HepG2 (cell line): ENCODE measurements around the gene ST14. TPM values are rescaled to one million over a fixed set of nuclear protein-coding genes. Genes with fewer than 3 reads are reported as not detected.

Experiments used
- ATAC-seq: fragments of 200-7000 bp; cut with Tn5 transposase; 3 replicates; pipeline ENCODE4 v1.9.1; 2020; ENCODE audit warnings: mild to moderate bottlenecking, moderate library complexity
- BruUV-seq: library from RNA; stranded (reverse); fragments of 400-500 nt; replicated peaks from 2 replicates; lab custom pipeline; 2021; lab: Mats Ljungman, UMichigan
- CTCF ChIA-PET: fragments of 300-600 bp; formaldehyde crosslinking; extraction: SDS; loops from one replicate; lab custom pipeline; 2021; ENCODE audit warnings: low total read pairs, inconsistent platforms, low intra/inter-chr PET ratio; lab: Yijun Ruan, JAX
- POLR2A ChIA-PET: fragments of 350-600 bp; sonication (Branson Sonifier 250); formaldehyde crosslinking; loops from one replicate; lab custom pipeline; 2020; ENCODE audit warnings: antibody characterized with exemption, inconsistent platforms; lab: Yijun Ruan, JAX
- DNase-seq: peaks from one replicate; pipeline ENCODE4 v3.0.0-alpha.2; 2015; ENCODE audit warnings: low spot score
- FAIRE-seq: peaks from 3 replicates; lab custom pipeline; 2011; peaks lifted over from hg19 to GRCh38; lab: Jason Lieb, UNC
- H2AFZ ChIP-seq: one replicate; pipeline ENCODE4 v1.6.1; 2011; ENCODE audit warnings: low read length, inconsistent platforms
- H3K27ac ChIP-seq: fragments of 300-600 bp; 3 replicates; pipeline ENCODE4 v1.8.0; 2011; ENCODE audit warnings: mixed run types, mild to moderate bottlenecking, mixed read lengths, low read length, inconsistent platforms; ENCODE audit not compliant: insufficient read depth; ENCODE audit errors: extremely low read length
- H3K27me3 ChIP-seq, 2 experiments: fragments of 200-600 bp in 1 of 2; 2 replicates in 1 of 2; 3 replicates in 1 of 2; pipeline versions ENCODE4 v1.6.0 to v1.8.0; 2011; ENCODE audit warnings: low read length in 2 of 2, mild to moderate bottlenecking in 2 of 2, moderate library complexity in 2 of 2, inconsistent platforms in 1 of 2; ENCODE audit not compliant: insufficient read depth in 2 of 2, control insufficient read depth in 1 of 2
- H3K36me3 ChIP-seq, 2 experiments: fragments of 200-600 bp in 1 of 2; replicated peaks in 1 of 2; 2 replicates in 1 of 2; 3 replicates in 1 of 2; pipeline versions ENCODE4 v1.5.1 to v1.8.0; 2011; ENCODE audit warnings: low read length in 2 of 2, inconsistent platforms in 1 of 2; ENCODE audit not compliant: insufficient read depth in 2 of 2, control insufficient read depth in 1 of 2
- H3K4me1 ChIP-seq: 2 replicates; pipeline ENCODE4 v1.5.1; 2012; ENCODE audit warnings: low read length, inconsistent platforms; ENCODE audit not compliant: insufficient read depth
- H3K4me2 ChIP-seq: 2 replicates; pipeline ENCODE4 v1.6.0; 2011; ENCODE audit warnings: low read depth, low read length, inconsistent platforms
- H3K4me3 ChIP-seq, 3 experiments: fragments of 200-600 bp in 1 of 3; sonication (generic), shearing (Covaris generic) in 1 of 3; replicated peaks in 1 of 3; 2 replicates each; pipeline ENCODE4 v1.5.1; 2011 to 2016; ENCODE audit warnings: low read length in 3 of 3, inconsistent platforms in 2 of 3, low read depth in 2 of 3, mild to moderate bottlenecking in 2 of 3, control low read depth in 1 of 3, mixed read lengths in 1 of 3; ENCODE audit not compliant: insufficient read depth in 1 of 3
- H3K79me2 ChIP-seq: one replicate; pipeline ENCODE4 v1.6.1; 2011; ENCODE audit warnings: low read length, inconsistent platforms; ENCODE audit not compliant: insufficient read depth
- H3K9ac ChIP-seq: 2 replicates; pipeline ENCODE4 v1.6.0; 2011; ENCODE audit warnings: mild to moderate bottlenecking, low read depth, low read length, inconsistent platforms; ENCODE audit not compliant: insufficient read depth
- H3K9me3 ChIP-seq: 2 replicates; pipeline ENCODE4 v1.5.1; 2012; ENCODE audit warnings: mild to moderate bottlenecking, low read length
- H4K20me1 ChIP-seq: 2 replicates; pipeline ENCODE4 v1.6.0; 2011; ENCODE audit warnings: inconsistent platforms, mild to moderate bottlenecking, low read length, moderate library complexity; ENCODE audit not compliant: insufficient read depth
- CHD4 ChIP-seq: fragments of 200-600 bp; sonication (generic); IDR thresholded peaks from 2 replicates; pipeline ENCODE4 v1.7.0; 2017; ENCODE audit warnings: mild to moderate bottlenecking, low read length, borderline replicate concordance
- KDM4B ChIP-seq: sonication (generic); formaldehyde crosslinking; IDR thresholded peaks from 2 replicates; pipeline ENCODE4 v1.4.0; 2020; ENCODE audit warnings: missing genetic modification reagents
- NR2F1 ChIP-seq, 2 experiments: fragments of 450-650 bp in 1 of 2; formaldehyde crosslinking in 1 of 2; IDR thresholded peaks; 2 replicates each; pipeline versions ENCODE4 v1.5.0 to v1.6.1; 2016 to 2020; ENCODE audit warnings: mild to moderate bottlenecking in 1 of 2, missing compliant biosample characterization in 1 of 2, missing genetic modification reagents in 1 of 2, moderate library complexity in 1 of 2
- RNF2 ChIP-seq: fragments of 450-650 bp; conservative IDR thresholded peaks from 2 replicates; pipeline ENCODE4 v1.6.1; 2016; ENCODE audit warnings: low read depth
- SETDB1 ChIP-seq: sonication (generic); formaldehyde crosslinking; IDR thresholded peaks from 2 replicates; pipeline ENCODE4 v1.5.1; 2020; ENCODE audit warnings: missing genetic modification reagents, mild to moderate bottlenecking, borderline replicate concordance
- SP1 ChIP-seq, 2 experiments: fragments of 450-650 bp in 1 of 2; sonication (generic) in 1 of 2; formaldehyde crosslinking in 1 of 2; IDR thresholded peaks; 2 replicates each; pipeline versions ENCODE4 v1.4.0 to v1.6.1; 2016 to 2020; ENCODE audit warnings: missing genetic modification reagents in 1 of 2
- ZNF230 ChIP-seq: sonication (generic); formaldehyde crosslinking; IDR thresholded peaks from 2 replicates; pipeline ENCODE4 v1.4.0; 2020; ENCODE audit warnings: mild to moderate bottlenecking, missing genetic modification reagents
- WGBS: methylation state at CpG from one replicate; pipeline ENCODE4 v1.1.6; 2017; ENCODE audit warnings: low lambda C conversion rate; 5-methylcytosine and 5-hydroxymethylcytosine counted together
- in situ Hi-C: cut with HindIII; loops from 2 replicates; pipeline ENCODE4 v1.10.0; 2017; ENCODE audit warnings: low pct_unique_long_range_greater_than_20kb; ENCODE audit not compliant: extremely low pct_ligation_motif_present
- intact Hi-C: fragments of 100-400 bp; cut with micrococcal nuclease; formaldehyde crosslinking; loops from one replicate; pipeline ENCODE4 v1.10.0; 2022; ENCODE audit not compliant: unreplicated experiment
- polyA plus RNA-seq, 8 experiments: library from polyadenylated mRNA; depleted of rRNA in 3 of 8; stranded (reverse) in 7 of 8; unstranded in 1 of 8; fragments of >200 nt; fragmentation: Illumina TruSeq in 4 of 8; extraction: Trizol in 4 of 8; gene quantifications; 2 replicates each; pipeline versions ENCODE4 v1.2.1 to v1.2.3, GENCODE V29; 2011 to 2016; ENCODE audit warnings: low read depth in 4 of 8, missing spikeins in 1 of 8, mixed read lengths in 1 of 8; ENCODE audit not compliant: insufficient read depth in 1 of 8
- total RNA-seq, 5 experiments: library from RNA; depleted of rRNA; stranded (reverse); fragments of >200 nt; fragmentation: Illumina TruSeq; extraction: Trizol; gene quantifications; 2 replicates each; pipeline ENCODE4 v1.2.3, GENCODE V29; 2016; ENCODE audit warnings: low read depth in 1 of 5
- TF ChIP-seq, protein P1 (sequence below): sonication (generic); formaldehyde crosslinking; IDR thresholded peaks from 2 replicates; pipeline ENCODE4 v1.4.0; 2020; ENCODE audit warnings: mild to moderate bottlenecking, missing genetic modification reagents
- TF ChIP-seq, protein P2 (sequence below): sonication (generic); formaldehyde crosslinking; IDR thresholded peaks from 2 replicates; pipeline ENCODE4 v1.5.1; 2020; ENCODE audit warnings: mild to moderate bottlenecking, missing genetic modification reagents, moderate library complexity
- TF ChIP-seq, protein P3 (sequence below): IDR thresholded peaks from 2 replicates; pipeline ENCODE4 v1.6.1; 2016; ENCODE audit warnings: missing genetic modification reagents, missing compliant biosample characterization
- TF ChIP-seq, protein P4 (sequence below): fragments of 450-650 bp; IDR thresholded peaks from 2 replicates; pipeline ENCODE4 v1.6.1; 2017; ENCODE audit warnings: mild to moderate bottlenecking
- TF ChIP-seq, protein P5 (sequence below): sonication (generic); formaldehyde crosslinking; IDR thresholded peaks from 2 replicates; pipeline ENCODE4 v1.5.1; 2020; ENCODE audit warnings: missing genetic modification reagents, mild to moderate bottlenecking, borderline replicate concordance

ST14 gene
- total and polyA plus RNA-seq, 2 of the 13 experiments (the other 11 are each of a cell fraction or from before 2014, with no cell fraction given), result 0.88 to 1.4 TPM

DNA sequence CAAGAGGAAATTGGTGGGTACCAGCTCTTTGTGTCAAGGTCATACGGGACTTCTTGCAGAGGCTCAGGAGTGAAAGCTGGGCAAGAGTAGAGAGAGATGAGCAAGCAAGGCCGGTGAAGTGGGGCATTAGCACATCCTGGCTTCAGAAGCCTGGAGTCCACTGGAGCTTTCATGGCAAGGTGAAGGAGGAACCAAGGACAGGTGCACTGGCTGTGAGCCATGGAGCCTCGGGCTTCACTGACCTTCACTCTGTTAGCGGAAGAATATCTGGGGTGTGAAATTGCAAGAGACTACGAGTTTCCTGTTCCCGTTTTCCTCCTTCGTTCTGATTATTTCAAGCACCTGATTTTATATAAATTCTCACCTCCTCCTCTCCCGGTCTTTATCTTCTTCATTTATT is 25.9 kb upstream of the ST14 start:
- no TSS peak for BruUV-seq
- CTCF ChIA-PET, result interaction anchor here (3.1 kb wide), 1 partner anchor 210 kb away, joined by 33 read pairs; no protein-coding TSS in a partner anchor
- H3K79me2 ChIP-seq, result no peaks in the 10 kb centered on the region
- no peak overlapping the region for H3K9ac ChIP-seq
- no peaks in the 10 kb centered on the region for H3K9me3 ChIP-seq
- POLR2A ChIA-PET, result no interaction called here
- no peak overlapping the region for H2AFZ ChIP-seq
- H3K4me1 ChIP-seq, result peaks cover 23% of the 10 kb centered on the region
- no peak overlapping the region for H3K4me2 ChIP-seq
- no peak for FAIRE-seq
- no peak overlapping the region for H3K27ac ChIP-seq
- H3K36me3 ChIP-seq, result peaks cover 52 to 87% of the 10 kb centered on the region in 2 experiments
- DNase-seq, result no peak
- in situ Hi-C loops, result loop anchor here (5.0 to 25.0 kb wide), 3 partner anchors 141 to 346 kb away; no protein-coding TSS in a partner anchor
- no peaks in the 10 kb centered on the region for H4K20me1 ChIP-seq
- H3K27me3 ChIP-seq, result no peaks in the 10 kb centered on the region
- WGBS, result 97% methylated on average over 8 of the region's 8 CpGs
- intact Hi-C loops, result loop anchor here (2.0 to 5.0 kb wide), 2 partner anchors 131 to 346 kb away; partner anchors contain the start of gene PRDM10
- H3K4me3 ChIP-seq, result no peak overlapping the region
- no peak for ATAC-seq
- TF ChIP-seq RNF2, result no peak
- no peak for TF ChIP-seq KDM4B (CRISPR knock-in tag)
- TF ChIP-seq SETDB1, result no peak
- TF ChIP-seq CHD4, result no peak
- TF ChIP-seq, protein P1, sequence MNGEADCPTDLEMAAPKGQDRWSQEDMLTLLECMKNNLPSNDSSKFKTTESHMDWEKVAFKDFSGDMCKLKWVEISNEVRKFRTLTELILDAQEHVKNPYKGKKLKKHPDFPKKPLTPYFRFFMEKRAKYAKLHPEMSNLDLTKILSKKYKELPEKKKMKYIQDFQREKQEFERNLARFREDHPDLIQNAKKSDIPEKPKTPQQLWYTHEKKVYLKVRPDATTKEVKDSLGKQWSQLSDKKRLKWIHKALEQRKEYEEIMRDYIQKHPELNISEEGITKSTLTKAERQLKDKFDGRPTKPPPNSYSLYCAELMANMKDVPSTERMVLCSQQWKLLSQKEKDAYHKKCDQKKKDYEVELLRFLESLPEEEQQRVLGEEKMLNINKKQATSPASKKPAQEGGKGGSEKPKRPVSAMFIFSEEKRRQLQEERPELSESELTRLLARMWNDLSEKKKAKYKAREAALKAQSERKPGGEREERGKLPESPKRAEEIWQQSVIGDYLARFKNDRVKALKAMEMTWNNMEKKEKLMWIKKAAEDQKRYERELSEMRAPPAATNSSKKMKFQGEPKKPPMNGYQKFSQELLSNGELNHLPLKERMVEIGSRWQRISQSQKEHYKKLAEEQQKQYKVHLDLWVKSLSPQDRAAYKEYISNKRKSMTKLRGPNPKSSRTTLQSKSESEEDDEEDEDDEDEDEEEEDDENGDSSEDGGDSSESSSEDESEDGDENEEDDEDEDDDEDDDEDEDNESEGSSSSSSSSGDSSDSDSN (CRISPR knock-in tag), result no peak
- TF ChIP-seq, protein P2, sequence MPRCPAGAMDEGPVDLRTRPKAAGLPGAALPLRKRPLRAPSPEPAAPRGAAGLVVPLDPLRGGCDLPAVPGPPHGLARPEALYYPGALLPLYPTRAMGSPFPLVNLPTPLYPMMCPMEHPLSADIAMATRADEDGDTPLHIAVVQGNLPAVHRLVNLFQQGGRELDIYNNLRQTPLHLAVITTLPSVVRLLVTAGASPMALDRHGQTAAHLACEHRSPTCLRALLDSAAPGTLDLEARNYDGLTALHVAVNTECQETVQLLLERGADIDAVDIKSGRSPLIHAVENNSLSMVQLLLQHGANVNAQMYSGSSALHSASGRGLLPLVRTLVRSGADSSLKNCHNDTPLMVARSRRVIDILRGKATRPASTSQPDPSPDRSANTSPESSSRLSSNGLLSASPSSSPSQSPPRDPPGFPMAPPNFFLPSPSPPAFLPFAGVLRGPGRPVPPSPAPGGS (CRISPR knock-in tag), result no peak
- TF ChIP-seq, protein P3, sequence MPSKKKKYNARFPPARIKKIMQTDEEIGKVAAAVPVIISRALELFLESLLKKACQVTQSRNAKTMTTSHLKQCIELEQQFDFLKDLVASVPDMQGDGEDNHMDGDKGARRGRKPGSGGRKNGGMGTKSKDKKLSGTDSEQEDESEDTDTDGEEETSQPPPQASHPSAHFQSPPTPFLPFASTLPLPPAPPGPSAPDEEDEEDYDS (CRISPR knock-in tag), result no peak
- TF ChIP-seq SP1 (IDR thresholded peaks at IDR 0.05), result no peak
- TF ChIP-seq SP1 (CRISPR knock-in tag; IDR thresholded peaks at IDR 0.05), result no peak
- TF ChIP-seq, protein P4, sequence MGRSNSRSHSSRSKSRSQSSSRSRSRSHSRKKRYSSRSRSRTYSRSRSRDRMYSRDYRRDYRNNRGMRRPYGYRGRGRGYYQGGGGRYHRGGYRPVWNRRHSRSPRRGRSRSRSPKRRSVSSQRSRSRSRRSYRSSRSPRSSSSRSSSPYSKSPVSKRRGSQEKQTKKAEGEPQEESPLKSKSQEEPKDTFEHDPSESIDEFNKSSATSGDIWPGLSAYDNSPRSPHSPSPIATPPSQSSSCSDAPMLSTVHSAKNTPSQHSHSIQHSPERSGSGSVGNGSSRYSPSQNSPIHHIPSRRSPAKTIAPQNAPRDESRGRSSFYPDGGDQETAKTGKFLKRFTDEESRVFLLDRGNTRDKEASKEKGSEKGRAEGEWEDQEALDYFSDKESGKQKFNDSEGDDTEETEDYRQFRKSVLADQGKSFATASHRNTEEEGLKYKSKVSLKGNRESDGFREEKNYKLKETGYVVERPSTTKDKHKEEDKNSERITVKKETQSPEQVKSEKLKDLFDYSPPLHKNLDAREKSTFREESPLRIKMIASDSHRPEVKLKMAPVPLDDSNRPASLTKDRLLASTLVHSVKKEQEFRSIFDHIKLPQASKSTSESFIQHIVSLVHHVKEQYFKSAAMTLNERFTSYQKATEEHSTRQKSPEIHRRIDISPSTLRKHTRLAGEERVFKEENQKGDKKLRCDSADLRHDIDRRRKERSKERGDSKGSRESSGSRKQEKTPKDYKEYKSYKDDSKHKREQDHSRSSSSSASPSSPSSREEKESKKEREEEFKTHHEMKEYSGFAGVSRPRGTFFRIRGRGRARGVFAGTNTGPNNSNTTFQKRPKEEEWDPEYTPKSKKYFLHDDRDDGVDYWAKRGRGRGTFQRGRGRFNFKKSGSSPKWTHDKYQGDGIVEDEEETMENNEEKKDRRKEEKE, result no peak
- no peak for TF ChIP-seq ZNF230
- TF ChIP-seq, protein P5, sequence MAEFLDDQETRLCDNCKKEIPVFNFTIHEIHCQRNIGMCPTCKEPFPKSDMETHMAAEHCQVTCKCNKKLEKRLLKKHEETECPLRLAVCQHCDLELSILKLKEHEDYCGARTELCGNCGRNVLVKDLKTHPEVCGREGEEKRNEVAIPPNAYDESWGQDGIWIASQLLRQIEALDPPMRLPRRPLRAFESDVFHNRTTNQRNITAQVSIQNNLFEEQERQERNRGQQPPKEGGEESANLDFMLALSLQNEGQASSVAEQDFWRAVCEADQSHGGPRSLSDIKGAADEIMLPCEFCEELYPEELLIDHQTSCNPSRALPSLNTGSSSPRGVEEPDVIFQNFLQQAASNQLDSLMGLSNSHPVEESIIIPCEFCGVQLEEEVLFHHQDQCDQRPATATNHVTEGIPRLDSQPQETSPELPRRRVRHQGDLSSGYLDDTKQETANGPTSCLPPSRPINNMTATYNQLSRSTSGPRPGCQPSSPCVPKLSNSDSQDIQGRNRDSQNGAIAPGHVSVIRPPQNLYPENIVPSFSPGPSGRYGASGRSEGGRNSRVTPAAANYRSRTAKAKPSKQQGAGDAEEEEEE (CRISPR knock-in tag), result no peak
- no peak for TF ChIP-seq NR2F1 (CRISPR knock-in tag; IDR thresholded peaks at IDR 0.05)
